Activated CD4-positive, alpha-beta T cell treated with anti-CD3 and anti-CD28 coated beads for 24 hours (primary cell): ENCODE results near the gene PEPD.
A peak's percentile ranks its signal among the peaks of the same experiment; 100 is the strongest.

Experiments used
- DNase-seq, 2 donors: peaks; one replicate each; pipeline ENCODE4 v3.0.0-alpha.2; 2020; ENCODE audit warnings: low read depth in 2 of 2

PEPD gene

GRCh38 chr19:33384983-33385382, 136.6 kb downstream of the PEPD start:
- DNase-seq, result no peak

- no peak for DNase-seq
These were observed 137.8 kb downstream of the PEPD start for GRCh38 chr19:33383720-33384292.

DNA sequence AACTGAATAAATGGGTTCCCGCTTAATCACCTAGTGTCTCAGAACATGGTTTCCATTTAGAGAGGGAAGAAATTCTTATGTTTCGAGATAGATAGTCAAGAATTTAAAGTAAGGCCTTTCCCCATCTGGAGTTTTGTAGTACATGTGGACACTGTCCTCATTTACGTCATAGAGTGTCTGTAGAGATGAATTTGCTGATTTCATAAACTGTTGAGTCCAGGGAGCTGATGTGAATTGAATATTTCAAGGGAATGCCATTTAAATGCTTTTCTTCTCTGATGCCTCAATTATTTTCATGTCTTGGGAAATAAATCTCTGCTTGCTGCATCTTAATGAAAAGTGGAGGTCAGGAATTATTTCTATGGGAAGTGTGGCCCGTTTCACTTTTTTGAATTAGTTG, 138.6 kb downstream of the PEPD start:
- no peak for DNase-seq

DNA sequence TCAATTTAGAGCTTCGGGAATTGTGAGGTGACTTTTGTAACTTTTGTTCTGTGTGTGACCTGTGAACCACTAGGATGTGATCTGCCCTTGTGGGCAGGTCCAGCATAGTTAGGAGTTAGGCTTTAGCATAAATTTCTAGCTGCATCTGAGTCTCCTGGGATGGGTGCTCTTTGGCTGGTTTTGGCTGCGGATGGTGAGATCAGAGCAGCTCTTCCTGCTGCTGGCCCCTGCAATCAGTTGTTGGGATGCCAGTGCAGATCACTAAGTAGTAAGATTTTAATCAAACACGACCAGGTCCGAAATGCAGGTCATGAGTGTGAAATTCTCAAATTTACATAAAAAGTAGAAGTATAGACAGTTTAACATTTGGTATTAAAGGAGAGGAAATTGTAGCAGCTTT, 139.6 kb downstream of the PEPD start:
- no peak for DNase-seq

GRCh38 chr19:33381101-33381500, 140.5 kb downstream of the PEPD start:
- no peak for DNase-seq

GRCh38 chr19:33379151-33379829, 142.3 kb downstream of the PEPD start:
- DNase-seq, result no peak

GRCh38 chr19:33377586-33378475, 143.8 kb downstream of the PEPD start:
- no peak for DNase-seq

- no peak for DNase-seq
These were observed 144.5 kb downstream of the PEPD start for GRCh38 chr19:33376941-33377557.

DNA sequence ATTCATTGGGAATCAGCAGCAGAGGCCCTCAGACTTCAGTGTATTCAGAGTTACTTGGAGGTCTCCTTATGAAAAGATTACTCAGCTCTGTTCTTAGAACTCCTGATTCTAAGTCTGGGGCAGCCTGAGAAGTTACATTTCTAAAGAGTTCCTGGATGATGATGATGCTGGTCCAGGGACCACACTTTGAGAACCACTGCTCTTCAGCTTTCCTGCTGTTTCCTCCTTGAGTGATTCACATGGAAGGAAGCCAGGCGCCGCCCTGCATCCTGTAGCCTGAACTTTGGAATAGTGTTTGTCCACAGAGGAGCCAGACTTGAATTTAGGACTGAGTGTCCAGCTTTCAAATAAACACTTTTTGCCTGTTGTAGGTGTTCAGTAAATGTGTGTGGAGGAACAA, 145.2 kb downstream of the PEPD start:
- no peak for DNase-seq

GRCh38 chr19:33375837-33376159, 145.8 kb downstream of the PEPD start:
- DNase-seq, result no peak

GRCh38 chr19:33375156-33375836, 146.3 kb downstream of the PEPD start:
- DNase-seq, result no peak

- peak in 1 of 2 donors; percentile 29 for DNase-seq
These were observed 147.3 kb downstream of the PEPD start for GRCh38 chr19:33374236-33374714.

DNA sequence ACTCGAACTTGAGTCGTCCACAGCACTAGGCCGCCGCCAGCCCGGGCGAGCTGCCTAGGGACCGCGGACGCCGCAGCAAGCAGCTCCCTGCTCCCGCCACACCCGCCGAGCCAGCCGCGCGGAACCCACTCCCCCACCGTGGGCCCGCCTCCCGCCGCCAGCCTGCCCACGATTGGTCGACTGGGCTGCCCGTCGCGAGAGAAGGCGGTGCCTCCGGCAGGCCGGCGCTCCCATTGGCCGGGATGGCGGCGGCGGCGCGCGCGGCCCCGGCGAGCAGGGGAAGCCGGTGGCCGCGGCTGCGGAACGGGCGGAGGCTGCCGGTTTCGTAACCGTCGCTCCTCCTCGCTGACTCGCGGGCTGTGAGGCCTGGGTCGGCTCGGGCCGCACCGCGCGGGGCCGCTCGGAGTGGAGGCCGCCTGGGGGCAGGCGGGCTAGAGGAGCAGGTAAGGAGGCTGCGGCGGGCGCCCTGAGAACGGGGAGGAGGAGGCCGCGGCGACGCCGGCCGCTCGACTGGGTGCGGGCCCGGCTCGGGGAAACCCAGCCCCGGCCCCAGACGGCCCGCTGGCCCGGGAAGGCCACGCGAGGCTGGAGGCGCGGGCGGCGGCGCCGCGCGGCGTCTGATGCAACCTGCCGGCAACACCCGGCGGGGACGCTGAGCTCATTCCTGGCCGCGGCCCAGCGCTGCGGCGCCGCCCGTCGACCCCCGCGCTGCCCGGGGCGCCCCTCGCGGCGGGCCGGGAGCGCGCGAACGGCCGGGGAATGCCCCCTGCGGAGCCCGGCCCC, 147.9 kb downstream of the PEPD start, which contains the start of gene CEBPG:
Gene CEBPG (plus strand): TSS at position 257 of the 783 bp plus-strand sequence. CDS start 5,531 bp downstream, outside the sequence.
- peak; percentile 85 to 91 for DNase-seq

- DNase-seq, result no peak
These were observed 150.8 kb downstream of the PEPD start for GRCh38 chr19:33370783-33371182.

GRCh38 chr19:33368074-33368864, 153.3 kb downstream of the PEPD start:
- DNase-seq, result no peak

GRCh38 chr19:33366897-33367296, 154.7 kb downstream of the PEPD start:
- no peak for DNase-seq

GRCh38 chr19:33366127-33366526, 155.5 kb downstream of the PEPD start:
- no peak for DNase-seq

DNA sequence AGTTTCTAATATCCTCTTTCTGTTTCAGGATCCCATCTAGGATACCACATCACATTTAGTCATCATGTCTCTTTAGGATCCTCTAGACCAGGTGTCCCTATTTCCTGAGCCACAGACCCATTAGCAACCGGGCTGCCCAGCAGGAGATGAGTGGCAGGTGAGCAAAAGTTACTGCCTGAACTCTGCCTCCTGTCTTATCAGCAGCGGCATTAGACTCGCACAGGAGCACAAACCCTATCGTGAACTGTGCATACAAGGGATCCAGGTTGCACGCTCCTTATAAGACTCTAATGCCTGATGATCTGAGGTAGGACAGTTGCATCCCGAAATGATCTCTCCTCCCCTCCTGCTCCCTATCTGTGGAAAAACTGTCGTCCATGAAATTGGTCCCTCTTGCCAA, 155.9 kb downstream of the PEPD start:
- no peak for DNase-seq

GRCh38 chr19:33363476-33363875, 158.1 kb downstream of the PEPD start:
- DNase-seq, result no peak
